Measurements from ENCODE around the gene LIPH.

DNA sequence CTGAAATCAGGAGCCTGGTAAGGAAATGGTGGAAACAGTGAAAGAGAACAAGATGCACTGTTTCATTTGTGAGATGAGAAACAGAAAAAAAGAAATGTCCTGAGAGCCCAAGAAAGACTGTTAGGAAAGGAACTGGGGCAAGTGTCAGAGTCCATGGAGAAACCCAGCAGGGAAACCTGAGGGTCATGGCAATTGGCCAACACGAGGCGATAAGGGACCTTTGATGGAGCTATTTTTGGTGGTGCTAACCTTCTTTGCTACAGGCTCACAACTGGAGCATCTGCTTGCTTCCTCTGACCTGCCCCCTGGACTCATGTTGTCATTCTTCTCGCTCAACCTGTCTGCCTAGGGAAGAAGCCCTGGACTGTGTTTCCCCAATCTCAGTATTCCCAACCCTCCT, 49.4 kb downstream of the LIPH start:
- TF ChIP-seq, protein P1, sequence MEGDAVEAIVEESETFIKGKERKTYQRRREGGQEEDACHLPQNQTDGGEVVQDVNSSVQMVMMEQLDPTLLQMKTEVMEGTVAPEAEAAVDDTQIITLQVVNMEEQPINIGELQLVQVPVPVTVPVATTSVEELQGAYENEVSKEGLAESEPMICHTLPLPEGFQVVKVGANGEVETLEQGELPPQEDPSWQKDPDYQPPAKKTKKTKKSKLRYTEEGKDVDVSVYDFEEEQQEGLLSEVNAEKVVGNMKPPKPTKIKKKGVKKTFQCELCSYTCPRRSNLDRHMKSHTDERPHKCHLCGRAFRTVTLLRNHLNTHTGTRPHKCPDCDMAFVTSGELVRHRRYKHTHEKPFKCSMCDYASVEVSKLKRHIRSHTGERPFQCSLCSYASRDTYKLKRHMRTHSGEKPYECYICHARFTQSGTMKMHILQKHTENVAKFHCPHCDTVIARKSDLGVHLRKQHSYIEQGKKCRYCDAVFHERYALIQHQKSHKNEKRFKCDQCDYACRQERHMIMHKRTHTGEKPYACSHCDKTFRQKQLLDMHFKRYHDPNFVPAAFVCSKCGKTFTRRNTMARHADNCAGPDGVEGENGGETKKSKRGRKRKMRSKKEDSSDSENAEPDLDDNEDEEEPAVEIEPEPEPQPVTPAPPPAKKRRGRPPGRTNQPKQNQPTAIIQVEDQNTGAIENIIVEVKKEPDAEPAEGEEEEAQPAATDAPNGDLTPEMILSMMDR (IDR thresholded peaks at IDR 0.05; ENCODE audit: poor library complexity, severe bottlenecking): no peak
- no peak for TF ChIP-seq EP300 (conservative IDR thresholded peaks at IDR 0.05; ENCODE audit: poor library complexity, severe bottlenecking)
- no peak for TF ChIP-seq POLR2AphosphoS5 (IDR thresholded peaks at IDR 0.05)
- no peak for TF ChIP-seq SMC3 (conservative IDR thresholded peaks at IDR 0.05; ENCODE audit: poor library complexity)
- TF ChIP-seq, protein P2, sequence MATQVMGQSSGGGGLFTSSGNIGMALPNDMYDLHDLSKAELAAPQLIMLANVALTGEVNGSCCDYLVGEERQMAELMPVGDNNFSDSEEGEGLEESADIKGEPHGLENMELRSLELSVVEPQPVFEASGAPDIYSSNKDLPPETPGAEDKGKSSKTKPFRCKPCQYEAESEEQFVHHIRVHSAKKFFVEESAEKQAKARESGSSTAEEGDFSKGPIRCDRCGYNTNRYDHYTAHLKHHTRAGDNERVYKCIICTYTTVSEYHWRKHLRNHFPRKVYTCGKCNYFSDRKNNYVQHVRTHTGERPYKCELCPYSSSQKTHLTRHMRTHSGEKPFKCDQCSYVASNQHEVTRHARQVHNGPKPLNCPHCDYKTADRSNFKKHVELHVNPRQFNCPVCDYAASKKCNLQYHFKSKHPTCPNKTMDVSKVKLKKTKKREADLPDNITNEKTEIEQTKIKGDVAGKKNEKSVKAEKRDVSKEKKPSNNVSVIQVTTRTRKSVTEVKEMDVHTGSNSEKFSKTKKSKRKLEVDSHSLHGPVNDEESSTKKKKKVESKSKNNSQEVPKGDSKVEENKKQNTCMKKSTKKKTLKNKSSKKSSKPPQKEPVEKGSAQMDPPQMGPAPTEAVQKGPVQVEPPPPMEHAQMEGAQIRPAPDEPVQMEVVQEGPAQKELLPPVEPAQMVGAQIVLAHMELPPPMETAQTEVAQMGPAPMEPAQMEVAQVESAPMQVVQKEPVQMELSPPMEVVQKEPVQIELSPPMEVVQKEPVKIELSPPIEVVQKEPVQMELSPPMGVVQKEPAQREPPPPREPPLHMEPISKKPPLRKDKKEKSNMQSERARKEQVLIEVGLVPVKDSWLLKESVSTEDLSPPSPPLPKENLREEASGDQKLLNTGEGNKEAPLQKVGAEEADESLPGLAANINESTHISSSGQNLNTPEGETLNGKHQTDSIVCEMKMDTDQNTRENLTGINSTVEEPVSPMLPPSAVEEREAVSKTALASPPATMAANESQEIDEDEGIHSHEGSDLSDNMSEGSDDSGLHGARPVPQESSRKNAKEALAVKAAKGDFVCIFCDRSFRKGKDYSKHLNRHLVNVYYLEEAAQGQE (IDR thresholded peaks at IDR 0.05; ENCODE audit: borderline replicate concordance): no peak
- TF ChIP-seq RAD21 (conservative IDR thresholded peaks at IDR 0.05): no peak
- no peak for TF ChIP-seq TAF1 (IDR thresholded peaks at IDR 0.05; ENCODE audit: low read depth)
- TF ChIP-seq EZH2 (IDR thresholded peaks at IDR 0.05; ENCODE audit: borderline replicate concordance, insufficient read depth, low read length, poor library complexity, severe bottlenecking): no peak
- no peak for TF ChIP-seq MXI1 (conservative IDR thresholded peaks at IDR 0.05; ENCODE audit: poor library complexity, severe bottlenecking)

All from neural cell (in vitro differentiated cells).